Fibroblast of skin of right biceps (primary cell): ENCODE measurements around the gene HOPX.
"Not testable (repeated sequence)": the region's sequence is repeated elsewhere in the genome, so short reads cannot be mapped to it uniquely, and the experiment has no call there.

Source experiments
- DNase-seq: peaks from one replicate; pipeline ENCODE4 v3.0.0-alpha.2; 2013

The HOPX gene

GRCh38 chr4:56622176-56622575 is 58.9 kb downstream of the HOPX start:
- DNase-seq, result no peak

- DNase-seq, result no peak
These were observed 61.3 kb downstream of the HOPX start for GRCh38 chr4:56619816-56620215.

- DNase-seq, result no peak
These were observed 61.9 kb downstream of the HOPX start for GRCh38 chr4:56619160-56619559.

- no peak for DNase-seq
These were observed 62.4 kb downstream of the HOPX start for GRCh38 chr4:56618734-56619133.

GRCh38 chr4:56613101-56613862 is 67.8 kb downstream of the HOPX start:
- DNase-seq, result peak; percentile 83

GRCh38 chr4:56612282-56612681 is 68.8 kb downstream of the HOPX start:
- no peak for DNase-seq

GRCh38 chr4:56611501-56611900 is 69.6 kb downstream of the HOPX start:
- no peak for DNase-seq

GRCh38 chr4:56610170-56610569 is 70.9 kb downstream of the HOPX start:
- DNase-seq, result not testable (repeated sequence)

GRCh38 chr4:56607926-56608325 is 73.2 kb downstream of the HOPX start:
- DNase-seq, result no peak

GRCh38 chr4:56606385-56606784 is 74.7 kb downstream of the HOPX start:
- no peak for DNase-seq

GRCh38 chr4:56605464-56605863 is 75.6 kb downstream of the HOPX start:
- not testable (repeated sequence) for DNase-seq

- DNase-seq, result no peak
These were observed 77.8 kb downstream of the HOPX start for GRCh38 chr4:56603297-56603696.
